Activated CD8-positive, alpha-beta memory T cell treated with anti-CD3 and anti-CD28 coated beads, Interleukin-2, amount 50 U/mL, for 4 hours (primary cell): ENCODE measurements around the gene PGM5.

Experiments used
- DNase-seq: peaks from one replicate; pipeline ENCODE4 v3.0.0-alpha.2; 2020

PGM5 gene

DNA sequence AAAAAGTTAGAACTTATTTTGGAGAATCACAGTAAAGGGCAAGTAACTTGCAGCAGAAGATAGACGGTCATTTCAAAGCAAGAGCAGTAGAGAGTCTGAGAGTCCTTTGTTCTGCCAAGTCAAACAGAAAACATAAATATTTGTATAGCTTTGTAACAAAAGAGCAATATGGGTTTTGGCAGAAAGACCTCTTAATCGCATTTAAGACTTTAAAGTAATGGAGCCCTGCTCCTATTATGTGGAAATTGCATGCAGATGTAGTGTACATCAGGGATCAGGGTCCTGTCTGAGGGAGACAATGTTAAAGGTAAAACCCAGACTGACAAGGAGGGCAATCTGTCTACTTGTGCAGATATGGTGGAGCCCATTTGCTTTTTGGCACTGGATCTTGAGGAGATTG is 87.2 kb downstream of the PGM5 start:
- DNase-seq, result no peak

DNA sequence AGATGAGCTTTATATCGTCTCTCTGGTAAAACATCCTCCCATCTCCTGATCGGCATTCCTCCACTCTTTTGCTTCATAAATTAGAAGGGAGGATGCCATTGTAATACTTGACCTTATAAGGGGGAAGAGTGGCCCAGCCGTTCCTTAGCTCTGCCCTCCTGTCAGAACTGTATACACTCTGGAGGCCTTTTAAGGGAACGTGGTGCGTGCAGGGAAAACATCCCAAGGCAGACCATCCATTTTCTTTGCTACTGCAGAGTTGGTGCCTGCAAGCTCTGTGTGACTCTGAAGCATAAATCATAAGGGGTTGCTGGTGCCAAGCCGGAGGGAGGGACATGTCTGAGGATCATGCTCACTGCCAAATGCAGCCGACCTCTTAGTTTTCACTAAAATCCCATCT is 90.4 kb downstream of the PGM5 start:
- DNase-seq, result no peak

DNA sequence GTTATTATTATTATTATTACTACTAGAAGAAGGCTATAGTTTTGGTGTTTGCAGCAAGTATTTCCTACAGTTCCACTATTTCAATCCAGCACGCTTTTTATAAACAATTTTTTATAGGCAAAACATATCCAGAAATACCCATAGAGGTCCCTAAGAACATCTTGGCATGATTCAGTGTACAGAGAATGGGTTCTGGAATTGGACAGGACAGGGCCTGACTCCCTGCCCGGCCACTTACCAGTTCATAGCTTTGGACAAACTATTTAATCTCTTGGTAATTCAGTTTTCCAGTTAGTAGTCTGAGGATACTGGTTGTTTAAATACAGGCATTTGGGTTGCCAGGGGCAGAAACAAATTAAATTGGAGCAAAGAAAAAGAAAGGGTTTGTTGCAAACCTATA is 91.2 kb downstream of the PGM5 start:
- no peak for DNase-seq

DNA sequence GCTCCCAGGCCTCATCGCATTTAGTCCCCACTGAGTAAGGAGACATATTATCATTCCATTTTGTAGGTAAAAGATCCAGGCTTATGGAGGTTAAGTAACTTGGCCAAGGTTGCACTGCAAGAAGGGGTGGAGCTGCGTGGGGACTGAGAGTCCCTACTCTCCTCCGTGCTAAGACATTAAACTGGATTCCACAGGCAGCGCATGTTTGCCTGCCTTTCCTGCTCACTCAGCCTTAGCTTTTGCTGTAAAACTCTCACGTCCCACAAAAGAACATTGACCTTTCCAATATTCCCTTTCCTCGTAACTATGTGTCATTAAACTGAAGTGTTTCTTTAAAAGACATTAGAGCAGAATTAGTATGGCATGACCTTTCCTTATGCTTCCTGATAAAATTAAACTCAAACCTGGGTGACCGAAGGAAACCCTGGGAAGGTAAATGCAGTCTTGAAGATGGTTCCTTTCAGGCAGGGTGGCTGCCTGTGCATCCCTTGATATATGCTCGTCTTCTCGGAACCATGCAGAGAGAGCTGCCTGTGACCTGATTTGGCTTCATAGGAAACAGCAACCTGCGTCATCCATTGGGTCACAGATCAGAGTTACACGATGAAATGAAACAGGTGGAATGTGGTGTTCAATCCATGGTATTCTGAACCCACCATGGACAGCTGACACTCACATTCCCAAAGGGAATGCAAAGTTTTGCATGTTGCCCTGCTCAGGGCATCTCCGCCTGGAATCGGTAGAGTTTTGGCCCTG is 98.3 kb downstream of the PGM5 start:
- no peak for DNase-seq

DNA sequence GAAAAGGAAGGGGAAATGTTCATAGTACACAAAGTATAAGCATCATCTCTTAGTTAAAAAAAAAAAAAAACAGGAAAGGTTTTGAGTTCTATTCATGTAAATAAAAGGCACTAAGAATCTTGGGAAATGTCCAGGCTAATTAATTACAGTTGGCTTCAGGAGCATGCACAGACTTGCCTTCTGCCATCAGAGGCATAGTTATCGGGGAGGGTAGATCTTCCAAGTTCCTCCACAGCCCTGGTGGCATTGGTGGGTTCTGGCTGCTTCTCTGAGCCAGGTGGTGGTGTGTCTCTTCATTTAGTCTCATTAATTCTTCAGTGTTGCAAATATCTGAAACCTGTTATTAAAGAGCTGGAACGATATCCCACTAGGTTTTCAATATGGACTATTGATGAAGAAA is 99.0 kb downstream of the PGM5 start:
- DNase-seq, result no peak

DNA sequence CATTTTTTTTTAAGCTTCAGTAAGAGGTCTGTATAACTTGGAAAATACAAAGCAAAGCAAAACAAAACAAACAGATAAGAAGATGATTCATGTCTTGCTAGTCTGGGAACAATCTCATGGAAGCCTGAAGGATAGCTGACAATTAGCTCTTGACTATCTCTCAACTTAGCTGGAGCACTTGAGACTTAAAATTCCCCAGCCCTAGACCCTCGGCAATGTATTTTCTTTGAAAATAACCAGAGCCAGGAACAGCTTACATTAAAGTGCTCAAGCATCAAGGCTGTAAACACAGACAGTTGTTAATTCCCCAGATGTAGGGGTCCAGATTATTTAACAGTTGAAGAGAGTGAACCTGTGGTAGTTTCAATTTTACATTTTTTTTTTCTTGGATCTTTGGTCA is 101.4 kb downstream of the PGM5 start:
- DNase-seq, result no peak

DNA sequence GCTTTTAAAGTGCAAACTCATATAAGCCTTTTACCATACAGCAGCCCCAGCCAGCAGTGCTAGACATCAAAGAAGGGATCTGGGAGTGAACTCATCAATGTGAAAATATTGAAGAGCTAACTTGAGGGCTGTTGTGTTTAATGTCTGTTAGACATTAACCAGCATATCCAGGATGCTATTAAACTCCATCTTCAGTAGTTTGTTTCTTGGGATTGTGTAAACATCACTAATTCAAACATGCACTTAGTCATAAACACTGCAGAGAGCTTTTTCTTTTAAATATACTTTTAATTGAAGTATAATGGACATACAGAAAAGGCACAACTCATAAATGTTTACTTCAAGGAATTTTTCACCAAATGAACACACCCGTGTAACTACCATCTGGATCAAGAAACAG is 102.5 kb downstream of the PGM5 start:
- no peak for DNase-seq

DNA sequence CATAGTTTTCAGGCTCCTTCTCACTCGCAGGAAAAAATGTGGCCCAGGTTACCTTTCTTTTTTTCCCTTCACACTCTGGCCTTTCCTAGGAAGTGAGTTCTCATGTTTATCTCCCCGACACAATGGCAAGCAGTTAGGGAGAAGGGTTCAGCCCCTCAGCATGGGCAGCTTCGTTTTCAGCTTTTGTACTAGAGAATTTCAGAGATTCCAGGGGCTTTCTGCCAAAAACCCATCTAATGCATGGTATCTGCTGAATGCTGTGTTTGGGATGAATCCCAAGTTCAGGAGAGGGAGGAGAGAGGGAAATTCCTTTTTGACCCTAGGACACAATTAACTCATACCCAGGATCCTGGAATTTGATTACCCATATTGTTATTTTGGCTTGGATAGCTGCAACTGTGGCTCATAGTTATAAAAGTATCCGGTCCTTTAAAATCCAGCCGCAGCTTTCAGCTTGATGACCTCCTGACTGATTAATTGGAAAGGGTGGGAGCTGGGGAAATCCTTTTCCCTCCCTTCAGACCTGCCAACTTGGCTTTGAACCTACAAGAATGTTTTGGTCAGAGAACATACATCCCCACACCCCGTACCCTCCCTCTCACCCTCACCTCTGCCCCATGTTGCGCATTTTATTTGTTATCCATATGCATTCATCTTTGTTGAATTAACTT is 105.8 kb downstream of the PGM5 start:
- no peak for DNase-seq

DNA sequence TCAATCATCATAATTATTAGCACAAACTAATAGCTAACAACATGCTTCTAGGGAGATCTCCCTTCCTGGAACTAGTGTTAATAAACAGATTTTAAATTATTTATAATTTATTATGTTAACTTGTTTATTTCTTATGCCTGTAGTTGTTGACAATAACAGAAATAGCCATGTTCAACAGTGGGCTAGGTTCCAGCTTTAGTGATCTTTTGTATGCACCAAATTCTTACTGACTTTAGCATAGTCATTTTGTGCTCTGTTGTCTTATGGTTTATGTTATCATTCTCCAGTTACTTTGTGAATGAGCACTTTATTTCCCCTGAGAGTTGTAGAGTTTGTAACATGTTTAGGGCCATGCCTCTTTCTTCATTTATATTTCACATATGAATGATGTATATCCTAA is 113.7 kb downstream of the PGM5 start:
- no peak for DNase-seq

DNA sequence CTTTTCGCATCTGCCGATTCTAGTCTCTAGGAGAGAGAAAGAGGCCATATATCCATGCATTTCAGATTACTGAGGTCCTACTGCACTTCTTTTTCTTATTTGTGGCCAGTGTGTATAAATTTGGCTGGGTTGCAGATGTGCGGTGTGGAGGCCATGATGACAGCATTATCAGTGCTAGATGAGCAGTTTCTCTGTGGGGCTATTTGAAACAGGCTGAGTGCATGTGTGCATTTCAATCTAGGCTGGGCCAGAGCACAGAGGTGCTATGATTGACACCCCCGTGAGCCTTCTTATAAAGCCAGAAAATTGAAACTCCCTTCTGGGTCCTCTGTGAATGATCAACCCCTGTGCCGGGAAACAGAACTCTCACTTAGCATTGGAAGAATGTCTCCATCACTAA is 114.2 kb downstream of the PGM5 start:
- no peak for DNase-seq

DNA sequence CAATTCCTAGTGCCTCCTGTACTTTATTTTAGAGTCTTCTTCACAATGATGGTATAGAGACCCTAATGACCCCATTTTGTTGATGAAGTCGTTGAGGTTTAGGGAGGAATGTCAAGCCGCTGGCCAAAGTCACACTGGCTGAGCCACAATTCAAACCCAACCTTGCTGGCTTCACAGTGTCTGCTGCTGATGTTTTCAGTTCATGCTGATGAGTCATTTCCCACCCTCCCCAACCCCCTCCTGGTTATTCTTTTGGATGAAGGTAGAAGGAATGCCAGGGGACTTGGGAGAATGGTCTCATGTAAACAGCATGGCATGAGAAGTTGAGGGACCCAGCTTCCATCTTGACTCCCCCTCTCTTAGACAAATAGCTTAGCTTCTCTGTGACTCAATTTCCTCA is 115.7 kb downstream of the PGM5 start:
- DNase-seq, result no peak

DNA sequence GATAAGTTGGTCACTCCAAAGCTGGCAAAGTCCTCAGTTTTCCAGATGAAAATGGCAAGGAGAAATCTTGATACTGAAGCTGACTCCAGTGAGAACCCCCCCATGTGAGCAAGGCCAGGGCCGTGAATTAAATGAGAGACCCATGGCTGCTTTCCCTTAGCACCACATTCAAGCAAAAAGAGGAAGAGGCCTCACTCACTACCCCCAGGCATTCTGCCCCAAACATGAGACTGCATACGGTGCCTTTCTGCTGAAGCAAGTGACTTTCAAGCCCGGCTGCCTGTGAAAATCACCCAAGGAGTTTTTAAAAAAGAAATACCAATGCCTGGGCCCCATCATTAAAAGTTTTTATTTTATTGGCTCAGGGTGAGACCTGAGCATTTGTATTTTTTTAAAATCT is 117.4 kb downstream of the PGM5 start:
- DNase-seq, result no peak

DNA sequence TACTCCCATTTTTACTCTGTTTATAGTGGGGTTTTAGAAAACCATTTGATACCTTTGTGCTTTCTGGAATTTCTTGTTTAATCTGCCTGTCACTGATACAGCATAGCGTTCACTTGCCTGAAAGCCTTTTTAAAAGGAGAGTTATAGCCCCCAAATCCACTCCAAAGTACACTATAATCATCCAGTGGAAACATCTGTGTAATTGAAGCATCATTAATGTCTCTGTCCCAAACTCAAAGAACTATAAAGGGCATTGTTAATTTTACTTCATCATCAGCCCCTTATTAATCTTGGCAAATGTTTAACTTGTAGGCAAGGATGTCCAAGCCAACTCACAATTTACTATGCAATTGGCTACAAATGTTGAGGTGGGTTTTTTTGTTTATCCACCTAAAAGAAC is 120.0 kb downstream of the PGM5 start:
- DNase-seq, result no peak

DNA sequence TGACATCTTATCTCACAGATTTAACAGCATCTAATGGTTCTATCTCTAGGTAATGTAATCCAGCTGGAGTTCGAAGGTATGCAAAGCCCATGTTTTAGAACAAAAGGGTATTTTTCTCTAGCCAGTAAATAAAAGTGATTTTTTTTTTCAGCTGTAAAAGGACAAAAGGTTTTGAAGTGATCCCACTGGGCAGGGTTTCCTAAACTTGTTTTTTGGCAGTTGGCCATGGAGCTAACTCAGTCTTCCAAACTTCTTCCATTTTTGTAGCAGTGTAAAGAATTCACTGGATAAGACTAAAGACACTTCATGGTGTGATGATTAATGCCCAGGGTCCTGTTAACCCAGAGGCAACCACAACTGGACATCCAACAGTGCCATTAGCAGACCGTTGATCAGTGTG is 120.4 kb downstream of the PGM5 start:
- DNase-seq, result no peak

DNA sequence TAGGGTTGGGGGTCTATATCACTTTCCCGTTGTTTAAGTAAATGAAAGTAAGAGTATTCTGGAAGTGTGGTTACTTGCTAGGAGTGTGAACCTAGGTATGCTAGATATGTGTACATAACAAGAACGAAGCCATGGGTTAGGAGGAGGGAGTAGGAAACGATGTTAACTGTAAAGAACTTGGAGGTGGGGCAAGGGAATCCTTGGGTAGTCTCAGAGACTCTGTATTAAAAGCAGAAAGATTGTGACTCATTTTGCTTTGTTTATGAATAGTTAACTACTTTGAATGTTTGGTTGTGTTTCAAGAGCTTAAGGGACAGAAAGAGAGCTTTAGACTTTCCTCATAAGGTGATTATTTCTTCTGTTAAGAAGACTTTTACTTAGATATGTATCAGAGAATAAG is 124.4 kb downstream of the PGM5 start:
- no peak for DNase-seq

DNA sequence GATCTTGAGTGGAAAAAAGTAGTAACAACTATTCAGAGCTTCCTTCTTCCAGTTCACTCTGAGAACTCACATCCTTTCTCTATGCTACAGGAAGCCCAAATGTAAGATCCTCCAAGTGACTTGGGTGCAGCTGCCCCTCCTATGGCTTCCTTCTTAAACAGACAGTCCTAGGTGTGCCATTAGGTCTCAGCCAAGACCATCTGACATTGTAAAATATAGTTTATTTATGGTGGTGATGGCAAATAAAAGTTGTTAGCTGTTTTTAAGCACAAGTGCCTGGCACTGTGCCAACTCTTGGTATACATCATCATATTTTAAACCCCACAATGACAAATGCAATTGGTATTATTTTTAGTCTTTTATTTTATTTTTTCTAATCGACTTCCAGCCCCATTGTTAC is 126.1 kb downstream of the PGM5 start:
- DNase-seq, result no peak

DNA sequence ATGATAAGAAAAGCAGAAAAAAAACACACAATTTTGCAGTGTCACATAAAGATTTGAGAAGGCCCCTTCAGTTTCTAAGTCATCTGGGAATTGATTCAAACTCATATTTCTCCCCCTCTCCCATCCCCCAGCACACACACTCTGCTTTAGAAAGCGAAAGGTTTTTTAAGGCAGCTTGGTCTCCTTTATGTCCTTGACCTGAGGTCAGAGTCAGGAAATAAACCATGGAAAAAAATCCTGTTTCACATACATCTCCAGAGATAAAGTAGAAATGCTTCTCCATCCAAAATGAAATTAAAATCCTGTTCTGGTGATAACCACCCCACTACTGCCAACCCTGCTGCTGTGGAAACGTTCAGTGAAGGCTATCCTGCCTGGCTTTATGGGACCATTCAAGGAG is 131.7 kb downstream of the PGM5 start:
- no peak for DNase-seq

DNA sequence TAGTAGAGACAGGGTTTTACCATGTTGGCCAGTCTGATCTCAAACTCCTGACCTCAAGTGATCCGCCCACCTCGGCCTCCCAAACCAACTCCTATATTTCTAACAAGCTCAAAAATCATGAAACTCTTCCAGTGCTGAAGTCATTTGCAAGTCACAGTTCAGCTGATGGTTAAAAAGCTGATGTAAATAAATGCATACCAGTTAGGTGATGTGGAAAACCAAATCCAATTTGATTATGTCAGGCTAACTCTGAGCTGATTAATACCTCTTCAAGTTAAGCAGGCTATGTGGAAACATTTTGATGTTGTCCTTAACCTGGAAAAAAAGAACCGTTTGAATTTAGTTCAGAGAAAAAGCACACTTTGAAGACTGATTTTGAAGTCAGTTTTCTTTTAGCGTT is 133.2 kb downstream of the PGM5 start:
- DNase-seq, result no peak

DNA sequence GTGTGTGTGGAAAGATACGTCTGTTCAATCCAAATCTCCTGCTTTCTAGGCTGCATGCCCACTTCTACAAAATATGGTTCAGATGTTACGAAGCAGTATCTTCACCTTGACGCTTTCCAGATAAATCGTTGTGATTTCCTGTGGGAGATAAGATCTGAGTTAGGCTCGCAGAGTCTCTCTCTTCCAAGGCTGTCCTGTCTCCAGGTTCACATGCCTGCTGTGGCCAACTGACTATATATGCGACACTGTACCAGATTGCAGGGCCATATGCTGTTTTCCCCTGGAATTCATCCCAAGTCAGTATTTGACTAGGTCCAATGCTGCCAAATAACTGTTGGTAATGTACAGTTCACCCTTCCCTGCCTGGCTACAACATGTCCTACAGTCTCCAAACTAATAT is 136.4 kb downstream of the PGM5 start:
- no peak for DNase-seq

DNA sequence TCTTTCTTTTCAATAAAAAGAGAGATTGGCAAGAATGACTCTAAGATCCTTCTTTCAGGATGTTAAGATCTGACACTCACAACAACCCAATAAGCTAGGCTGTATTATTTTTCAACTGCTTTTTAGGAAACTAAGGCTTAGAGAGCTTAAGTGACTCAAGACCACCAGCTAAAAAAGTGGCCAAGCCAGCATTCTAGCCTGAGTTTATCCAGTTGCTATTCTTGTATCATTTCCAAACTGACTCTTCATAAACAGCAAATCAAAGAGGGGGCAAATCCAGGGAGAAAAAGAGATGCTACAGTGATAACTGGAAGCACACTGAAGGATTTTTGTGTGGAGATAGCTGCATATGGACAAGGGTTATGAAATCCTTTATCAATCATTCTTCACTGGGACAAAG is 137.1 kb downstream of the PGM5 start:
- no peak for DNase-seq

DNA sequence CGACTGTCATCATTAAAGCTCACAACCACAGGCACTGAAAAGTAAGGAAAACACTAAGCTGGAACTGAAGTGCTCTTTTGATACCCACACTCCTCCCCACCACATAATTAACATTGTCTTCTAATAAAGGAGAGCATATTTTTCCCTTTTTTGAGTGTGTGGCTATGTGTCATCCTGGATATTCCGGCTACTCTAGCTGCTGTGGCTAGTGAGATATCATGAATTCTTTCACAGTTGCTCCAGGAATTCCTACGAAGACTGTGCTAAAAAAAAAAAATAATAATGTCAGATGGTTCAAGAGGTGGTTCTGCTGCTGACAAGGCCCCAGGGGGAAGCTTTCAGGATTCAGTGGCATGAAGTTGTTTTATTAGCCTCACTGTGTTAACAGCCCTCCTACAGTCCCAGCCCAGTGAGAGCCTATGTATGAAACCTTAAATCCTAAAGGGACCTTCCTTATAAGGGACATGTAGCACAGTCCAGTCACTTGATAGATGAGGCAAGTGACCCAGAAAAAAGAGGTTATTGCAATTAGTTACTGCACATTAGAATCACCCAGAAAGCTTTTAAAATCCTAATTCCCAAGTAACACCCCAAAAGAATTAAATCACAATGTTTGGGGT is 137.7 kb downstream of the PGM5 start:
- no peak for DNase-seq

DNA sequence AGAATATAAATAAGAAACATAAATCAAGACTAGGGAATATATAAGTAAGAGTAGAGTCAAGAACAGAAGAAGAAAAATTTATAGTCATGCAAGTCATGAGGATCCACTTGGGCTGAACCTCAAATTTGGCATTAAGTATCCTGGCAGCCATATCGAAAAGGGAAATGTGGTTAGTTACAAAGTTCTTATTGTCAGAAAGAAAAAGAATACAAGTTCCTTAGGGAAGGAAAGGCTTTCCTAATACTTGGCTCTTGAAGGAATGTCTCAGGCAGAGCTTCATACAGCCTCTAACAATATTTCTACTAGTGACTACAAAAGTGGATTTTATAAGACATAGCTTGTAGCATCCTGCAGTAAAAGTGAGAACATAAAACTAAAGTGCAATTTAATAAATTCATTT is 138.8 kb downstream of the PGM5 start:
- DNase-seq, result no peak

DNA sequence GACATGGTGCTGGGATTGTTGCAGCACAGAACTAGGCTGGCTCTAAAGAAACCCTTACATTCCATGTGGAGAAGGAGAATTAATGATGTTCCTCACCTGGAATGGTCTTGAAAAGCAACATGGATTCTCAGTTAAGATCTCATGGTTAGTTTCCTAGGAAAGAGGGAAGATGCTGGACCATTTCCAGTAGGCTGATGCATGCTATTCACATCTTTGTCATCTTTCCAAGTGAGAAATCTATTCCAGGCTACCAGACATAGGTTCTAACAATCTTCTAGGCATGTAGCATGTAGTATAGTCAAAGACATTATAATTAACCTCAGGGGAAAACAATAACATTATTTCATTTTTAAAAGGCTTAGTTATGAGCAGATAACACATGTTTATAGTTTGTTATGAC is 139.9 kb downstream of the PGM5 start:
- DNase-seq, result no peak

DNA sequence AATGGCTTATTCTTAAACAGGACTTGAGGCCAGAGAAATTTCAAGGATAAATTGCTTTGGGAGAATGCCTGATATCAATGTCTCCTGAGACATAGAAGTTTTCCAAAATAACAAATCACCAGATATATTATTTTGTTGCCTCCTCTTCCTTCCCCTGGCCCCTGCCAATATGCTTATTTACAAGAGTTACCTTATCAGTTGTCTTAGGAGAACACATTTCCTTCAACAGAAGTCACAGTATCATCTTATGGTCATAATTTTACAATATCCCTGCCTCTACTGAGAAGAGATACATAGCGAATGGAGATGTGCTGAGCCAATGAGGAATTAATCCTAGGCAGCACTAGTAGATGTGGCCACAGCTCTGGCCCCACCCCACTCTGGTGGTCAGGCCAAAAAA is 141.2 kb downstream of the PGM5 start:
- no peak for DNase-seq

DNA sequence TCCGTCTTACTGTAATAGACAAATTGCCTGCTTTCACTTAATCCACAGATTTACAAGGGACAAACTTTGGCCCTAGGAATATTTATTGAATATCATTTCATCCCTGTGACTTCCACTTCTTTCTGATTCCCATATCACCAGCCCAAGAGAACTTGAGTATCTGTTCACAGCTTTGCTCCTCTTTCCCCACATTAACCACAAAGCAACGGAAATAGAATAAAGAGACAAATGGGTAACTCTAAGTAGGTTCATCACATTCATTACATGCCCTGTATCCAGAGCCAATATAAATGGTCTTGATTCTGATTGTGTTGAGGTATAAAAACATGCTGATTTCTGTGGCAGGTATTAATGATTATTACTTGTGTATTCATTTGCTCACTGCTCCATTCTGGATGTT is 142.4 kb downstream of the PGM5 start:
- DNase-seq, result no peak
